Breast epithelium (tissue), 4 donors: Measurements from ENCODE around the gene GPR17. TPM values are rescaled to one million over a fixed set of nuclear protein-coding genes. Genes with fewer than 3 reads are reported as not detected.

Experiments used
- DNase-seq, 2 donors: peaks; one replicate each; pipeline ENCODE4 v3.0.0-alpha.2; 2019; ENCODE audit warnings: low spot score in 2 of 2
- H3K27ac ChIP-seq, 2 donors: fragments of 200-600 bp; sonication (generic) in 1 of 2; one replicate each; pipeline ENCODE4 v1.5.1; 2016 to 2019; ENCODE audit warnings: mild to moderate bottlenecking in 1 of 2
- H3K27me3 ChIP-seq, 2 donors: fragments of 200-600 bp; sonication (generic) in 1 of 2; one replicate each; pipeline versions ENCODE4 v1.5.1 to v1.6.0; 2017 to 2019; ENCODE audit warnings: control low read depth in 1 of 2, mild to moderate bottlenecking in 1 of 2
- H3K36me3 ChIP-seq: fragments of 200-600 bp; one replicate; pipeline ENCODE4 v1.5.1; 2019
- H3K4me1 ChIP-seq, 2 donors: fragments of 200-600 bp; sonication (generic); one replicate each; pipeline ENCODE4 v1.5.1; 2016 to 2019; ENCODE audit warnings: control low read depth in 1 of 2
- H3K4me3 ChIP-seq, 3 donors: fragments of 200-600 bp; sonication (generic); 1 replicate in 2 of 3; 2 replicates in 1 of 3; pipeline ENCODE4 v1.5.1; 2016 to 2019; ENCODE audit warnings: mild to moderate bottlenecking in 3 of 3, moderate library complexity in 2 of 3
- H3K9me3 ChIP-seq, 2 donors: fragments of 200-600 bp; sonication (generic) in 1 of 2; one replicate each; pipeline ENCODE4 v1.5.1; 2016 to 2019; ENCODE audit warnings: control low read depth in 1 of 2
- POLR2A ChIP-seq: fragments of 450-650 bp; IDR thresholded peaks from one replicate; pipeline ENCODE4 v1.6.1; 2016; ENCODE audit warnings: antibody characterized with exemption, mild to moderate bottlenecking, moderate library complexity
- POLR2AphosphoS5 ChIP-seq, 3 donors: sonication (generic); formaldehyde crosslinking; IDR thresholded peaks; one replicate each; pipeline ENCODE4 v1.6.1; 2017; ENCODE audit warnings: antibody characterized with exemption in 3 of 3
- intact Hi-C: fragments of 100-400 bp; cut with DNase I; formaldehyde crosslinking; loops from one replicate; pipeline ENCODE4 v1.15.1; 2023; ENCODE audit warnings: low total_unique reads
- total RNA-seq, 3 donors: library from RNA; depleted of rRNA; stranded (reverse); fragments of >200 nt; gene quantifications; one replicate each; pipeline ENCODE4 v1.1.0, GENCODE V29; 2016
- TF ChIP-seq, protein P1 (sequence below), 3 donors: fragments of 450-650 bp; IDR thresholded peaks; one replicate each; pipeline ENCODE4 v1.5.1; 2016 to 2017; ENCODE audit warnings: antibody characterized with exemption in 3 of 3, mild to moderate bottlenecking in 3 of 3, moderate library complexity in 3 of 3

The GPR17 gene
- total RNA-seq, 3 donors from 2014 or later = not detected

DNA sequence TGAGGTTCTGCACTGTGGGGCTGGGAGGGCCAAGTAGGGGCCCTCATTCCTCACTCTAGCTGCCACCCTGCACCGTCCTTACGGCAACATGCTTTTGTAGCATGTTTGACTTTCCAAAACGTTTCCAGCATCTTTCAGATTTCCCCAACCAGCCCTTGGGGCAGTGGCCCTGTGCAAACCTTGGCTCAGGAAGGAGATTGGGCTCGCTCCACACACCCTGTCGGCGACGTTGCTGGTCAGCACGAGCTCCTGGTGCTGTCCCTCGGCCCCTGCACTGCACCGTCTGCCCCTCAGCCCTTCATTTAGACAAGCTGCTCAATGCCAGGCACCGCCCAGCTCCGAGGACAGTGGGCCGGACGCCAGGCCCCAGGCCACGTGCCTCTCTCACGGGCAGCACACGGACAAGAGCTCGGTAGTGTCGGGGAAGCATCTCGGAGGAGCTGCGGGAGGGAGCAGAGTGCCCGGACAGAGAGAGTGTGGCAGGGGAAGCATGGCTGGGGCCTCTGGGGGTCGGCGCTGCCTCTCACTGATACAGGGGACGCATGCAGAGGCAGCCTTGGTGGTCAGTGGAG is 6.9 kb downstream of the GPR17 start:
- TF ChIP-seq POLR2A = no peak
- no peak for TF ChIP-seq POLR2AphosphoS5 (IDR thresholded peaks at IDR 0.05)
- TF ChIP-seq, protein P1, sequence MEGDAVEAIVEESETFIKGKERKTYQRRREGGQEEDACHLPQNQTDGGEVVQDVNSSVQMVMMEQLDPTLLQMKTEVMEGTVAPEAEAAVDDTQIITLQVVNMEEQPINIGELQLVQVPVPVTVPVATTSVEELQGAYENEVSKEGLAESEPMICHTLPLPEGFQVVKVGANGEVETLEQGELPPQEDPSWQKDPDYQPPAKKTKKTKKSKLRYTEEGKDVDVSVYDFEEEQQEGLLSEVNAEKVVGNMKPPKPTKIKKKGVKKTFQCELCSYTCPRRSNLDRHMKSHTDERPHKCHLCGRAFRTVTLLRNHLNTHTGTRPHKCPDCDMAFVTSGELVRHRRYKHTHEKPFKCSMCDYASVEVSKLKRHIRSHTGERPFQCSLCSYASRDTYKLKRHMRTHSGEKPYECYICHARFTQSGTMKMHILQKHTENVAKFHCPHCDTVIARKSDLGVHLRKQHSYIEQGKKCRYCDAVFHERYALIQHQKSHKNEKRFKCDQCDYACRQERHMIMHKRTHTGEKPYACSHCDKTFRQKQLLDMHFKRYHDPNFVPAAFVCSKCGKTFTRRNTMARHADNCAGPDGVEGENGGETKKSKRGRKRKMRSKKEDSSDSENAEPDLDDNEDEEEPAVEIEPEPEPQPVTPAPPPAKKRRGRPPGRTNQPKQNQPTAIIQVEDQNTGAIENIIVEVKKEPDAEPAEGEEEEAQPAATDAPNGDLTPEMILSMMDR (IDR thresholded peaks at IDR 0.05) = no peak
- H3K36me3 ChIP-seq = no peaks in the 10 kb centered on the region
- no peak for DNase-seq
- H3K4me1 ChIP-seq = no peaks in the 10 kb centered on the region
- no peaks in the 10 kb centered on the region for H3K9me3 ChIP-seq
- H3K4me3 ChIP-seq = no peak overlapping the region
- no peaks in the 10 kb centered on the region for H3K27me3 ChIP-seq
- intact Hi-C loops = no loop called here
- H3K27ac ChIP-seq = peak overlapping the region in 1 of 2 donors; percentile 29

DNA sequence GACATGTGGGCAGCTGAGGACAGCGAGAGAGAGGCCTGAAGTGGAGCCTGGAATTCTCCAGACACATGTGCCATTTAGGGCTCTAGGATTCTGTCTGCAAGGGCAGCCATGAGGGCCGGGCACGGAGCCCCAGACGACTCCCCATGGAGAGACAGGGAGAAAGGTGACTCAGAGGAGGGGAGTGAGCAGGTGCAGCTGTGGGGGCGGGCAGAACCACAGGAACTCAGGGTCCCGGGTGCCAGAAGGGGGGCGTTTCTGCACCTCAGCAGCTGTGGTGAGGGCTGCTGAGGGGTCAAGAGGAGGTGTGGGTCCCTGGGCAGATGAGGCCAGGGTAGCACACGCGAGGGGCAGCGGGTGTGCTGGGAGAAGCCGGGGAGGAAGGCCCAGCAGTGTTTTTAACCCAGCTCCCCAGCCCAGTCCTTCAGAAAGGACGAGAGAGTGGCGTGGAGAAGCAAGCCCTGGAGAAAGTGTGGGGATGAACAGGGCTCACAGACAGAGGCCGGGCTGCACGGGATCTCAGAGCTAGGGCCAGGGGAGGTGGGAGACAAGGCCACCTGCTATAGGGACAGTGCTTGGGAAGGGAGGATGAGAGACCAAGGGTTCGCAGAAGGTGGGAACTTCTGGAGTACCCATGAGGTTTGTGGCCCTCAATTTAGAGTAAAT is 7.6 kb downstream of the GPR17 start:
- H3K27ac ChIP-seq = no peak overlapping the region
- H3K4me3 ChIP-seq = no peak overlapping the region
- TF ChIP-seq POLR2A (no peak), POLR2AphosphoS5 (IDR thresholded peaks at IDR 0.05) (no peak)
- TF ChIP-seq, protein P1 (IDR thresholded peaks at IDR 0.05) = no peak
- no peak for DNase-seq
- intact Hi-C loops = no loop called here
- no peaks in the 10 kb centered on the region for H3K9me3 ChIP-seq
- H3K27me3 ChIP-seq = no peaks in the 10 kb centered on the region
- no peaks in the 10 kb centered on the region for H3K4me1 ChIP-seq
- no peaks in the 10 kb centered on the region for H3K36me3 ChIP-seq

DNA sequence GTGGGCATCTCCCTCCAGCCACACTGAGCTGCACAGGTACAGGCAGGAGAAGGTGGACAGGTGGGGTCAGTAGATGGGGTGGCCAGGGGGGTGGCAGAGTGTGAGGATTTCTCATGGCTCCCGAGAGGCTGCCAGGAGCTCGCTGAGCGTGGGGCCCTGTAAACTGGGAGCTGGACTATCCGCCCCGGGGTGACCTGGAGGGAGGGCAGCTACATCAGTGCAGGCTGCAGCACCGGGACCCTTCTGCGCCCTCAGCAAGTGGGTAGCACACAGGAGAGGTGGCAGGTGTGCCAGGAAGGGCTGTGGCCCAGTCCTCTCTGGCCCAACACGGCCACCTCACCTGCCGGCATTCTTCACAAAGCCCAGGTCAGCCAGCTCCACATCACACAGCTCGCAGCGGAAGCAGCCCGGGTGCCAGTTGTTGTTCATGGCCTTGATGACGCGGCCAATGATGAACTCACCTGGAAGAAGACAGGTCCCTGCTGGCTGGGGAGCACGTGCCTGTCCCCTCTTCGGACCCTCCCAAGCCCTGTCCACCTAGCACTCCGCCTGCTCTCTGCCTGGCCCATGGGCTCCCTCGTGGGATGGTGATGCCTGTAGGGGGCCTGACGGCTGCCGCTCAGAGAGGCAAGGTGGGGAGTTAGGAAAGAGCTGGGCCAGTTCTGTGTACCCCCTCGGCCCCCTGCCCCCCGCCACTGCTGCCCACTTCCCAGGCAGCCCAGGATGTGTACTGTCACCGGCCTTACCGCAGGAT is 8.3 kb downstream of the GPR17 start:
- H3K36me3 ChIP-seq = no peaks in the 10 kb centered on the region
- intact Hi-C loops = no loop called here
- no peaks in the 10 kb centered on the region for H3K9me3 ChIP-seq
- no peaks in the 10 kb centered on the region for H3K27me3 ChIP-seq
- no peak overlapping the region for H3K4me3 ChIP-seq
- no peaks in the 10 kb centered on the region for H3K4me1 ChIP-seq
- no peak for DNase-seq
- H3K27ac ChIP-seq = no peak overlapping the region
- TF ChIP-seq POLR2AphosphoS5 (IDR thresholded peaks at IDR 0.05) (no peak), POLR2A (no peak)
- TF ChIP-seq, protein P1 (IDR thresholded peaks at IDR 0.05) = no peak

DNA sequence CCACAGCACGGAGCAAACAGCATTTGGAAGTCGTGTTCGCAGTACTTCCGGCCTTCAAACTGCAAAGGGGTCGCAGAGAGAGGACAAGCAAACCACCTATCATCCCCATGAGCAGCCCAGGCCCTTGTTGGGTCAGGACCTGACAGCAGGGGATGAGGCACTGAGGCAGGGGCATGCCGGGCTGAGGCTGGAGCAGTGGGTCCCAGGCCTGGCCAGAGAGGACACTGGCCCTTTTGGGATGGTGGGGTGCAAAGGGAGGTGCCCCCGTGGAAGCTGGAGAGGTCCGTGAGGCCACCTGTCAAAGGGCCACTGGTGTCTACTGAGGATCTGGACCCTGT is 8.9 kb downstream of the GPR17 start:
- H3K36me3 ChIP-seq = no peaks in the 10 kb centered on the region
- H3K27me3 ChIP-seq = no peaks in the 10 kb centered on the region
- DNase-seq = no peak
- no peak overlapping the region for H3K4me3 ChIP-seq
- H3K27ac ChIP-seq = peak overlapping the region in 1 of 2 donors; percentile 61
- intact Hi-C loops = no loop called here
- H3K9me3 ChIP-seq = no peaks in the 10 kb centered on the region
- no peaks in the 10 kb centered on the region for H3K4me1 ChIP-seq
- TF ChIP-seq POLR2AphosphoS5 (IDR thresholded peaks at IDR 0.05) (no peak), POLR2A (no peak)
- TF ChIP-seq, protein P1 (IDR thresholded peaks at IDR 0.05) = no peak
